ENCODE results near the gene KANSL1. TPM values are rescaled to one million over a fixed set of nuclear protein-coding genes. Genes with fewer than 3 reads are reported as not detected.

The KANSL1 gene
- total RNA-seq, 2 experiments from 2014 or later: 54.4 to 55.3 TPM

DNA sequence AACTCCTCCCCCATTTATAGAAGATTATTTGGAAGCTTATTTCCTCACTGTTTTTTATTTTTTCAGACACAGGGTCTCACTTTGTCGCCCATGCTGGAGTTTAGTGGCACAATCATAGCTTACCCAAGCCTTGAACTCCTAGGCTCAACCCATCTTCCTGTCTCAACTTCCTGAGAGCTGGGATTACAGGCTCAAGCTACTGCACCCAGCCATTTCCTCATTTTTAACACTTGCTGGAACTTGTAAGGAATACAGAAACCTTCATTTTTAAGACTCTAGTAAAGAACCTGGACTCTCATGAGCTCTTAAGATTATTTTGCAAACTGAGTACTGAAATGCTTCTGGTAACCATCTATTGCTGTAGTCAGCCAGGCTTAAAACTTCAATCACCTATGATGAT lies 29.9 kb downstream of the KANSL1 start:
- TF ChIP-seq, protein P1, sequence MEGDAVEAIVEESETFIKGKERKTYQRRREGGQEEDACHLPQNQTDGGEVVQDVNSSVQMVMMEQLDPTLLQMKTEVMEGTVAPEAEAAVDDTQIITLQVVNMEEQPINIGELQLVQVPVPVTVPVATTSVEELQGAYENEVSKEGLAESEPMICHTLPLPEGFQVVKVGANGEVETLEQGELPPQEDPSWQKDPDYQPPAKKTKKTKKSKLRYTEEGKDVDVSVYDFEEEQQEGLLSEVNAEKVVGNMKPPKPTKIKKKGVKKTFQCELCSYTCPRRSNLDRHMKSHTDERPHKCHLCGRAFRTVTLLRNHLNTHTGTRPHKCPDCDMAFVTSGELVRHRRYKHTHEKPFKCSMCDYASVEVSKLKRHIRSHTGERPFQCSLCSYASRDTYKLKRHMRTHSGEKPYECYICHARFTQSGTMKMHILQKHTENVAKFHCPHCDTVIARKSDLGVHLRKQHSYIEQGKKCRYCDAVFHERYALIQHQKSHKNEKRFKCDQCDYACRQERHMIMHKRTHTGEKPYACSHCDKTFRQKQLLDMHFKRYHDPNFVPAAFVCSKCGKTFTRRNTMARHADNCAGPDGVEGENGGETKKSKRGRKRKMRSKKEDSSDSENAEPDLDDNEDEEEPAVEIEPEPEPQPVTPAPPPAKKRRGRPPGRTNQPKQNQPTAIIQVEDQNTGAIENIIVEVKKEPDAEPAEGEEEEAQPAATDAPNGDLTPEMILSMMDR (IDR thresholded peaks at IDR 0.05): no peak
- Mint-ChIP-seq H3K27me3 (no peaks in the 10 kb centered on the region), H3K4me3 (no peak overlapping the region), H3K9me3 (no peaks in the 10 kb centered on the region), H3K36me3 (ENCODE audit: low read depth) (peaks cover 31% of the 10 kb centered on the region), H3K27ac (peak overlapping the region; percentile 23), H3K4me1 (ENCODE audit: low read depth) (peaks cover 79% of the 10 kb centered on the region)
- intact Hi-C loops (cut with micrococcal nuclease): no loop called here
- ATAC-seq (no peak), DNase-seq (no peak)
- ChIA-PET POLR2A (interaction anchor here (0.6 to 2.5 kb wide), 4 partner anchors 9 to 144 kb away, joined by 3 to 9 read pairs (median 4); no protein-coding TSS in a partner anchor), CTCF (interaction anchor here (0.9 to 2.0 kb wide), 6 partner anchors 9 to 101 kb away, joined by 3 to 6 read pairs (median 4); partner anchors contain the start of gene KANSL1)

DNA sequence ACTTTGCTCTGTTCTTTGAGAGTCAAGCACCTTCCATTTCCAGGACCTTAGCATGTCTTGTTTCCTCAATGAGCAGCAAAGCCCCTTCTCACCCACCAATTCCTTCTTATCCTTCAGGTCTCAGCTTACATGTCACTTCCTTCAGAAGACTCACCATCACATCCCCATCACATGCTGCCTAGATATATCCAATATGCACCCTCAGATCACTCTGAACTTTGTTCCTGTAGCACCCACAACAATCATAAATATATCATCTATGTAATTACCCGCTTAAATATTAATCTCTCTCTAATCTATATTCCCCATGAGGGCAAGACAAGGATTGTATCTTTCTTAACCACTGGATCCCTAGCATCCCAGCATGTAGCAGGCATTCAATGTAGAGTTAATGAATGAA lies 30.4 kb downstream of the KANSL1 start:
- no peaks in the 10 kb centered on the region for H3K27me3 Mint-ChIP-seq
- ChIA-PET CTCF (interaction anchor here (0.9 to 2.0 kb wide), 5 partner anchors 9 to 101 kb away, joined by 3 to 6 read pairs (median 5); partner anchors contain the start of gene KANSL1), POLR2A (interaction anchor here (0.6 to 2.5 kb wide), 3 partner anchors 9 to 143 kb away, joined by 3 to 9 read pairs (median 4); no protein-coding TSS in a partner anchor)
- intact Hi-C loops (cut with micrococcal nuclease): no loop called here
- H3K9me3 Mint-ChIP-seq: no peaks in the 10 kb centered on the region
- peaks cover 29% of the 10 kb centered on the region for H3K36me3 Mint-ChIP-seq (ENCODE audit: low read depth)
- DNase-seq (no peak), ATAC-seq (no peak)
- peaks cover 77% of the 10 kb centered on the region for H3K4me1 Mint-ChIP-seq (ENCODE audit: low read depth)
- H3K27ac Mint-ChIP-seq: peak overlapping the region; percentile 8
- TF ChIP-seq, protein P1 (IDR thresholded peaks at IDR 0.05): no peak
- H3K4me3 Mint-ChIP-seq: no peak overlapping the region

DNA sequence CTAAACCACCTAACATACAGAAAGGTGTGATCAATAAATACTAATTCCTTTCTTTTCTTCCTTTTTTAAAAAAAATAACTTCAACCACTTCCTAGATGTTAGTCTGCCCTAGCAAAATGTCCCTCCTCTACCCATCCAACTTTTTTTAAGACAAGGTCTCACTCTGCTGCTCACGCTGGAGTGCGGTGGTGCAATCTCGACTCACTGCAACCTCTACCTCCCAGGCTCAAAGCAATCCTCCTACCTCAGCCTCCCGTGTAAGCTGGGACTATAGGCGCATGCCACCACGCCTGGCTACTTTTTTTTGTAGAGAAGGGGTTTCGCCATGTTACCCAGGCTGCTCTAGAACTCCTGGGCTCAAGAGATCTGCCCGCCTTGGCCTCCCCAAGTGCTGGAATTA lies 33.1 kb downstream of the KANSL1 start:
- CTCF ChIA-PET: interaction anchor here (1.0 to 2.0 kb wide), 6 partner anchors 8 to 116 kb away, joined by 3 to 10 read pairs (median 4); no protein-coding TSS in a partner anchor
- intact Hi-C loops (cut with micrococcal nuclease): no loop called here
- H3K4me1 Mint-ChIP-seq (ENCODE audit: low read depth): peaks cover 87% of the 10 kb centered on the region
- no peaks in the 10 kb centered on the region for H3K27me3 Mint-ChIP-seq
- peak overlapping the region; percentile 22 for H3K27ac Mint-ChIP-seq
- H3K36me3 Mint-ChIP-seq (ENCODE audit: low read depth): peaks cover 28% of the 10 kb centered on the region
- DNase-seq (no peak), ATAC-seq (no peak)
- TF ChIP-seq, protein P1 (IDR thresholded peaks at IDR 0.05): no peak
- no peak overlapping the region for H3K4me3 Mint-ChIP-seq
- POLR2A ChIA-PET: interaction anchor here (1.0 to 1.5 kb wide), 3 partner anchors 11 to 27 kb away, joined by 3 to 5 read pairs (median 5); no protein-coding TSS in a partner anchor
- H3K9me3 Mint-ChIP-seq: no peaks in the 10 kb centered on the region

DNA sequence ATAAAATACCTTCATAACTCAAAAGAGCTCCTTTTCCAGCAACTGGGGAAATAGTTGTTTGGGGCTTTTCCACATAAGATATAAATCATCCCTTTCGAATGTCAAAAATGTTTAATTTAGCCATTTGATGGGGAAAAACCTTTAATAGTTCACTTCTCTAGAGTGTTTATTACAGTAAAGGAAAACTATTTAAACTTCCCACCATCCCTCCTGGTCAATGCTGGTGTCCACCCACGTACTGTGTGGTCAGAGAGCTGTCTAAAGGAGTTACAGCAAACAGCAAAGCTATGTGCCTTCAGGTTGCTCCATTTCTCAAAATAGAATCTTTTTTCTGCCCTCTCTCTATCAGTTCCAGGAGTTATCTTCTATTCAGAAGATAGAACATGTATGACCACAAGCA lies 33.5 kb downstream of the KANSL1 start:
- H3K27ac Mint-ChIP-seq: peak overlapping the region; percentile 22
- intact Hi-C loops (cut with micrococcal nuclease): loop anchor here (5.0 kb wide), 1 partner anchor 33 kb away; the partner anchor contains the start of gene KANSL1

More for the DNA sequence above, 33.5 kb downstream of the KANSL1 start:
- no peak for ATAC-seq
- H3K4me1 Mint-ChIP-seq (ENCODE audit: low read depth): peaks cover 86% of the 10 kb centered on the region
- H3K36me3 Mint-ChIP-seq (ENCODE audit: low read depth): peaks cover 26% of the 10 kb centered on the region
- ChIA-PET POLR2A (interaction anchor here (1.0 to 1.5 kb wide), 3 partner anchors 12 to 27 kb away, joined by 3 to 5 read pairs (median 5); no protein-coding TSS in a partner anchor), CTCF (interaction anchor here (1.2 to 2.0 kb wide), 3 partner anchors 14 to 53 kb away, joined by 3 to 10 read pairs (median 6); no protein-coding TSS in a partner anchor)
- DNase-seq: no peak
- H3K9me3 Mint-ChIP-seq: no peaks in the 10 kb centered on the region
- H3K4me3 Mint-ChIP-seq: no peak overlapping the region
- TF ChIP-seq, protein P1 (IDR thresholded peaks at IDR 0.05): no peak
- H3K27me3 Mint-ChIP-seq: no peaks in the 10 kb centered on the region
